ENCODE measurements around the gene SPAG17. TPM values are rescaled to one million over a fixed set of nuclear protein-coding genes. Genes with fewer than 3 reads are reported as not detected.
A peak's percentile ranks its signal among the peaks of the same experiment; 100 is the strongest.

SPAG17 gene
- total RNA-seq (2021; ENCODE audit: unreplicated experiment) (not detected), Bru-seq, nascent RNA (percentile 1 among the genes with signal in this experiment), BruChase-seq, experiment 1, labeled RNA remaining after a 6-hour chase (not detected), BruChase-seq, experiment 2, labeled RNA remaining after a 2-hour chase (not detected)
- polyA plus RNA-seq (2012): not detected in 2 replicates
- long read RNA-seq: 0 reads

DNA sequence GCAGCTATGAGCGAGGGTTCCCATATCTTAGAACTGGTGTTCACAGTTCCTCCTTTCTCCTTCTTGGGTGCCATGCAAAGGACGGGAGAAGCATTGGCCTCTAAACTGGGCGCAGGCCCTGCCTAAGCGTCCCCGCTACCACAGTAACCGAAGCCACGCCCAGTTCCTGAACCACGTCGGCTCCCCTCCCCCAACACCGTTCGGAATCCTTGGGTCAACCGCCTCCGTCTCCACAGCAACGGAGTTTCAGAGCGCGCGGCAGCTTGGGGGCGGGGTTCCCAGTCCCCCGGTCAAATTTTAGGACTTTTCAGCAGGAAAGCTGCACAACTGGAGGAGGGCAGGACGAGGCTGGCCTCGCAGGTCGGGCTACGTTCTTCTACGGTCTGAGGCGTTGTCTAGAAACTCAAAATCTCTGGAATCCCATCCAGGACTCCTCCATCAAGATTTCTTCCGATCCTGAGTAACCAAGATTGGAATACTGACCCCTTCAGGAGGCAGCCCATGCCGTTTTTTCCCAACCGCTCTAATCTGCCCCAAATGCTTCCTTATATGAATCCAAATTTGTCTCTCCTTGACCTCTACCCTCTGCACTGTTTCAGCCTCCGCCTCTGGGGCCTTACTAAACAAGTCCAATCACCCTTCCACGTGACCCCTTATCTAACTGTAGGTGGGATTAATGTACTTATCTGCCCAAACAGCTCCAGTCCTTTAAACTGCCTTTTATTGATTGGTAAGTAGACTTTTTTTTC, at the start of gene SPAG17:
TSS of gene SPAG17 (minus strand) at position 145 of the 749 bp plus-strand sequence. CDS start at position 74, 71 bp downstream.
- Histone ChIP-seq H3K27ac (ENCODE audit: low read depth, low read length) (no peak within 1 kb of the TSS), H3K27me3 (ENCODE audit: insufficient read depth, low read length) (no peaks in the 10 kb centered on the region), H3K4me3 (replicated peaks in 1 of 2; ENCODE audit: low read depth in 1 of 2, low read length in 2 of 2) (no peak within 1 kb of the TSS), H2AFZ (ENCODE audit: low read depth, low read length, poor library complexity, severe bottlenecking) (no peak within 1 kb of the TSS), H3K9ac (ENCODE audit: low read length) (no peak within 1 kb of the TSS), H3K9me2 (ENCODE audit: insufficient read depth) (no peaks in the 10 kb centered on the region), H3K36me3 (ENCODE audit: control insufficient read depth in 1 of 2, insufficient read depth in 2 of 2, low read length in 2 of 2) (no peaks in the 10 kb centered on the region), H3K9me3 (ENCODE audit: control insufficient read depth in 1 of 2, insufficient read depth in 1 of 2, low read depth in 1 of 2, low read length in 2 of 2) (no peaks in the 10 kb centered on the region), H3K79me2 (ENCODE audit: insufficient read depth, low read length) (no peaks in the 10 kb centered on the region), H3K4me2 (ENCODE audit: low read length) (no peak within 1 kb of the TSS), H4K20me1 (ENCODE audit: insufficient read depth) (no peaks in the 10 kb centered on the region), H3K4me1 (ENCODE audit: control insufficient read depth in 1 of 2, insufficient read depth in 2 of 2, low read length in 2 of 2) (no peaks in the 10 kb centered on the region)
- ChIA-PET CTCF (no interaction called here), RAD21 (ENCODE audit: low non-redundant PET in 1 of 2, low total read pairs in 2 of 2, uncharacterized antibody in 2 of 2, unreplicated experiment in 2 of 2) (no interaction called here), POLR2A (no interaction called here)
- BruUV-seq (replicated peaks): no TSS peak
- DNase-seq (ENCODE audit: low read depth, low spot score) (no peak), ATAC-seq (no peak)
- intact Hi-C loops (cut with micrococcal nuclease): no loop called here
- TF ChIP-seq JUND (IDR thresholded peaks at IDR 0.05) (no peak), ELF1 (IDR thresholded peaks at IDR 0.05; ENCODE audit: borderline replicate concordance, low read depth) (no peak), SP1 (IDR thresholded peaks at IDR 0.05; ENCODE audit: low read depth) (no peak), EGR1 (IDR thresholded peaks at IDR 0.05; ENCODE audit: low read depth) (no peak), YY1 (IDR thresholded peaks at IDR 0.05; ENCODE audit: extremely low read depth, insufficient replicate concordance, low read depth, low read length) (no peak), POLR2A (IDR thresholded peaks at IDR 0.05; ENCODE audit: borderline replicate concordance, extremely low read depth, insufficient read depth, insufficient read length) (no peak), ZNF274 (IDR thresholded peaks at IDR 0.05; ENCODE audit: low read depth, low read length) (no peak), EZH2phosphoT487 (IDR thresholded peaks at IDR 0.05; ENCODE audit: borderline replicate concordance) (no peak), RAD21 (IDR thresholded peaks at IDR 0.05; ENCODE audit: low read depth) (no peak), FOSL1 (IDR thresholded peaks at IDR 0.05; ENCODE audit: low read depth) (no peak), ZFX (IDR thresholded peaks at IDR 0.05) (no peak)
- TF ChIP-seq, protein P1, sequence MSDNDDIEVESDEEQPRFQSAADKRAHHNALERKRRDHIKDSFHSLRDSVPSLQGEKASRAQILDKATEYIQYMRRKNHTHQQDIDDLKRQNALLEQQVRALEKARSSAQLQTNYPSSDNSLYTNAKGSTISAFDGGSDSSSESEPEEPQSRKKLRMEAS (IDR thresholded peaks at IDR 0.05): no peak

Measured in HCT116 (cell line).